Sigmoid colon (tissue), 4 donors: ENCODE data around the gene KCNH4.

ENCODE experiments used
- CTCF ChIP-seq, 4 experiments: fragments of 450-650 bp in 3 of 4; fragments of 200-600 bp in 1 of 4; IDR thresholded peaks; one replicate each; pipeline ENCODE4 v1.5.1; 2016 to 2019; ENCODE audit warnings: antibody characterized with exemption in 4 of 4, mild to moderate bottlenecking in 3 of 4, moderate library complexity in 2 of 4
- EP300 ChIP-seq, 4 donors: sonication (generic); formaldehyde crosslinking; IDR thresholded peaks; one replicate each; pipeline ENCODE4 v1.6.1; 2017; ENCODE audit warnings: antibody characterized with exemption in 4 of 4
- POLR2AphosphoS5 ChIP-seq, 4 donors: sonication (generic); formaldehyde crosslinking; IDR thresholded peaks; one replicate each; pipeline ENCODE4 v1.6.1; 2017; ENCODE audit warnings: antibody characterized with exemption in 4 of 4

- no peak for TF ChIP-seq CTCF (IDR thresholded peaks at IDR 0.05)
- TF ChIP-seq EP300 (IDR thresholded peaks at IDR 0.05) = no peak
- no peak for TF ChIP-seq POLR2AphosphoS5 (IDR thresholded peaks at IDR 0.05)
Measured at GRCh38 chr17:42225646-42226045, 44.7 kb upstream of the KCNH4 start.
